GM10266 (cell line): ENCODE results near the gene EXO5.

Experiments
- DNase-seq: peaks from one replicate; pipeline ENCODE4 v3.0.0; 2012; ENCODE audit errors: extremely low spot score
- TF ChIP-seq, protein P1 (sequence below): IDR thresholded peaks from 2 replicates; pipeline ENCODE4 v1.5.1; 2012; ENCODE audit warnings: mild to moderate bottlenecking, low read depth; ENCODE audit not compliant: control insufficient read depth, insufficient read depth; ENCODE audit errors: missing control alignments

EXO5 gene, protein sequence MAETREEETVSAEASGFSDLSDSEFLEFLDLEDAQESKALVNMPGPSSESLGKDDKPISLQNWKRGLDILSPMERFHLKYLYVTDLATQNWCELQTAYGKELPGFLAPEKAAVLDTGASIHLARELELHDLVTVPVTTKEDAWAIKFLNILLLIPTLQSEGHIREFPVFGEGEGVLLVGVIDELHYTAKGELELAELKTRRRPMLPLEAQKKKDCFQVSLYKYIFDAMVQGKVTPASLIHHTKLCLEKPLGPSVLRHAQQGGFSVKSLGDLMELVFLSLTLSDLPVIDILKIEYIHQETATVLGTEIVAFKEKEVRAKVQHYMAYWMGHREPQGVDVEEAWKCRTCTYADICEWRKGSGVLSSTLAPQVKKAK

DNA sequence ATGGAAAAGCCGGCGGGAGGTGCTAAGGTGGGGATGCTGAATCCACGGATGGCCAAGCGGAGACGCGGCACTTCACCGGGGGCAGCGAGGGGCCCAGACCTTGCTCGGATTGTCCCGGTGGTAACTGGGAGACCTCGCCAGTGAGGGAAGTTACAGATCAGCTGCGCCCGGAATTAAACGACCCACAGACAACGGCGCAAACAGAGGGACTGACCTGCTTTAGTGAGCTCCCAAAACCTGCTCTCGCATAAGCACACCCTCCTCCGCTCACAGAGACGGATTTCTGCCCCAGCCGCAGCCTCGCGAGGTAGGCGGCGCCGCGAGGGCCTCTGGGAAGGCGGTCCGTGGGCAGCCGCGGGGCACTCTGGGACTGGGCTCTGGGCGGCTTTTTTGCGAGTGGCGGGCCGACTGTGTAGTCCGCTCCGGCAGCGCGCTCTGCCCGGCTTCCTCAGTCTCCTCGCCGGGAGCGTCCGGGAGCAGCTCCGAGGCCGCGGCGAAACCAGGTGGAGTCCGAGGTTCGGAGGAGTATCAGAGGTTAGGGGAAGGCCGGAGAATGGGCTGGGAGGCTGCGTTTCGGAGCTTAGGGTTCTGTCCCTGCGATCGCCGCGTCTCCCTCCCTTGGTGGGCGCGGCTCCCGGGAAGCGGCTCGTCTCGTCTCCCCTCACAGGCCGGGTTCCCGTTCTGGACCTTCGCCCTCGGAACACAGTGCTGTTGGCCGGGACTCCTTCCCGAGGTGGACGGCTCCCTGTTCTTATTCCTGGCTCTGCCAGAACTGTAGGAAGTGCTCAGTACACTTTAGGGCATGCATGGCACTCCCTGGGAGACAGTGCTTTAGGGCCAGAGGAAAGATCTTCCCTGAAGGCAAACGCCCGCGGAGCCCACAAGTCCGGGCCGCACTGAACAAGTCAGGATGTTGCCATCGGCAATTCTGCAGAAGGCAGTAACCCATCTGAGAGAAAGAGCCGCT is at the start of gene EXO5:
TSS of gene EXO5 (plus strand) at position 393 of the 967 bp plus-strand sequence. CDS start 5,778 bp downstream, outside the sequence.
- TF ChIP-seq, protein P1, sequence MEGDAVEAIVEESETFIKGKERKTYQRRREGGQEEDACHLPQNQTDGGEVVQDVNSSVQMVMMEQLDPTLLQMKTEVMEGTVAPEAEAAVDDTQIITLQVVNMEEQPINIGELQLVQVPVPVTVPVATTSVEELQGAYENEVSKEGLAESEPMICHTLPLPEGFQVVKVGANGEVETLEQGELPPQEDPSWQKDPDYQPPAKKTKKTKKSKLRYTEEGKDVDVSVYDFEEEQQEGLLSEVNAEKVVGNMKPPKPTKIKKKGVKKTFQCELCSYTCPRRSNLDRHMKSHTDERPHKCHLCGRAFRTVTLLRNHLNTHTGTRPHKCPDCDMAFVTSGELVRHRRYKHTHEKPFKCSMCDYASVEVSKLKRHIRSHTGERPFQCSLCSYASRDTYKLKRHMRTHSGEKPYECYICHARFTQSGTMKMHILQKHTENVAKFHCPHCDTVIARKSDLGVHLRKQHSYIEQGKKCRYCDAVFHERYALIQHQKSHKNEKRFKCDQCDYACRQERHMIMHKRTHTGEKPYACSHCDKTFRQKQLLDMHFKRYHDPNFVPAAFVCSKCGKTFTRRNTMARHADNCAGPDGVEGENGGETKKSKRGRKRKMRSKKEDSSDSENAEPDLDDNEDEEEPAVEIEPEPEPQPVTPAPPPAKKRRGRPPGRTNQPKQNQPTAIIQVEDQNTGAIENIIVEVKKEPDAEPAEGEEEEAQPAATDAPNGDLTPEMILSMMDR = no peak
- DNase-seq = peak; percentile 79

DNA sequence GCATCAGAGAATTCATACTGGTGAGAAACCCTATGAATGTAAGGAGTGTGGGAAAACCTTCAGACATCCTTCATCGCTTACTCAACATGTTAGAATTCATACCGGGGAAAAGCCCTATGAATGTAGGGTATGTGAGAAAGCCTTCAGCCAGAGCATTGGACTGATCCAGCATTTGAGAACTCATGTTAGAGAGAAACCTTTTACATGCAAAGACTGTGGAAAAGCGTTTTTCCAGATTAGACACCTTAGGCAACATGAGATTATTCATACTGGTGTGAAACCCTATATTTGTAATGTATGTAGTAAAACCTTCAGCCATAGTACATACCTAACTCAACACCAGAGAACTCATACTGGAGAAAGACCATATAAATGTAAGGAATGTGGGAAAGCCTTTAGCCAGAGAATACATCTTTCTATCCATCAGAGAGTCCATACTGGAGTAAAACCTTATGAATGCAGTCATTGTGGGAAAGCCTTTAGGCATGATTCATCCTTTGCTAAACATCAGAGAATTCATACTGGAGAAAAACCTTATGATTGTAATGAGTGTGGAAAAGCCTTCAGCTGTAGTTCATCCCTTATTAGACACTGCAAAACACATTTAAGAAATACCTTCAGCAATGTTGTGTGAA is 45.5 kb upstream of the EXO5 start:
- DNase-seq = no peak
- TF ChIP-seq, protein P1 = no peak

DNA sequence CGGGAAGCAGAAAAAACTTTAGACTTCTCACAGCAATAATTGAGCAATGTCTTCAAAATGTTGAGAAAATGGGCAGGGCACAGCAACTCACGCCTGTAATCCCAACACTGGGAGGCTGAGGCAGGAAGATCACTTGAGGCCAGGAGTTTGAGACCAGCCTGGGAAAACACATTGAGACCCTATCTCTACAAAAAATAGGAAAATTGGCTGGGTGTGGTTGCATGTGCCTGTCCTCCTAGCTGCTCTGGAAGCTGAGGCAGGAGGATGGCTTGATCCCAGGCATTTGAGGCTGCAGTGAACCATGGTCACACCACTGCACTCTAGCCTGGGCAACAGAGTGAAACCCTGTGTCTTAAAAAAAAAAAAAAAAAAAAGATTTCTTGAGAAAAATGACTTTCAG is 39.2 kb upstream of the EXO5 start:
- DNase-seq = no peak
- TF ChIP-seq, protein P1 = no peak

DNA sequence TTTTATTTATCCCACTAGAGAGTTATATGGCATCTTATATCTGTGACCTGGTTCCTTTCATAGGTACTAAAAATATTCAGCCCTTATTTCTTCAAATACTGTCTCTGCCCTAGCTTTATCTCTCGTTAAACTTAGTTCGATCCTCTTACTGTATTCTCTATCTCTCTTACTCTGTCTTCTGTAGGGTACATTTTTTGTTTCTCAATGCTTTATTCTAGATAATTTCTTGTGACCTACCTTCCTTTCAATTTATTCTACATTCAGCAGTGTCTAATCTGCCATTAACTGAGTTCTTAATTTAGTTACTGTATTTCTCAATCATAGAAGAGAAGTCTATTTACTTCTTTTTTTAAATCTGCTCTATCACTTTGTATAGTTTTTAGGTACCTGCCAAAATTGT is 33.3 kb upstream of the EXO5 start:
- DNase-seq = no peak
- TF ChIP-seq, protein P1 = no peak

DNA sequence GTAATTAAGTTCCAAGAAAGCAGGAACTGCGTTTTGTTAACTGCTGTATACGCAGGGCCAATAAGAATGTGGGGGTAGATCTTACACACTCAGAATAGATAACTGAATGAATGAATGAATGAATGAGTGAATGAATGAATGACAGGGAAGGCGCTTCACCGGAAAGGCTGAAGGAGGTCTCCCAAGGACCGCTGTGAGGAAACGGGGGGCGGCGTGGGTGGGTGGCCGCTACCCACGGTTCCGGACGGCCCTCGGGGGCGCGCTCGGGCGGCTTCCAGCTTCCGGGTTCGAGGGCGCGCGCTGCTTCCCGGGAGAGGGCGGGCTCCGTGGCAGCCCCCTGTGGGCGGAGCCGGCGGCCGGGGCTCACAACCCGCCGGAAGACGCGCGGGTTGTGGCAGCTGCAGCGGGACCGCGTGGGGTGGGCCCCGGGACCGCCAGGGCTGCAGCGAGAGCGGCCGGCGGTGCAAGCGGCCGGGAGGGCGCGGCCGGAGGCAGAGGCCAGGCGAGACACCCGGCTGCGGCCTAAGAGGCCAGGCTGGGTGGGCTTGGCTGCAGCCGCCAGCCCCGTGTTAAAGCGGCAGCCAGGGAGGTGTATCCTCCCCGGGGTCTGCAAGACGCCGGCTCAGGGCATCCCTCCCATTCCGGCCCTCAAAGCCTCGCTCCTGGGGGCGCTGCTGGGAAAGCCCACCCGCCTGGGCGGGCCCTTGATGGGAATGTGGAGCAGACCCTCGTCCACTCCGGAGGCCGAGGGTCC is 31.5 kb upstream of the EXO5 start, which contains the start of gene ZFP69:
TSS of gene ZFP69 (plus strand) at position 367 of the 754 bp plus-strand sequence. CDS start 2,072 bp downstream, outside the sequence.
- TF ChIP-seq, protein P1 = no peak
- DNase-seq = peak; percentile 91

DNA sequence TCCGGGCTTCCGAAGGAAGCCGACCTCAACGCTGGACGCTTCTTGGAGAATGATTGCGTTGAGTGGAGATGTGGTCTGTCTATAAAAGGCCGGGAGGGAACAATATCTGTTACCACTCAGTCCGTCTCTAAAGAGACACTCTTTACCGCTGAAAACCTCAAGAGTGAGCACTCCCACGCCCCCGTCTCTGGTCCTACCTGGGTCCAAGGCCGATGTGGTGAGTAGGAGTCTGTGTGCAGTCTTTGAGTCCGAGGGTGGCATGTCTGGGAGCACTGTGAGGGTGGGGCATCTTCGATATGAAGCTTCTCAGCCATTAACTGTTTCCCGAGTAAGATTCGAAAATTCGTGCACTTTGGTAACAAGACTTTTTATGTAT is 30.9 kb upstream of the EXO5 start:
- TF ChIP-seq, protein P1 = no peak
- peak; percentile 42 for DNase-seq
